Fibroblast of lung (primary cell): Measurements from ENCODE around the gene SPRED2. TPM values are rescaled to one million over a fixed set of nuclear protein-coding genes. Genes with fewer than 3 reads are reported as not detected.

Experiments
- DNase-seq, 2 donors: peaks; one replicate each; pipeline versions ENCODE4 v3.0.0 to v3.0.0-alpha.2; 2010; ENCODE audit warnings: low read depth in 2 of 2
- H2AFZ ChIP-seq: 2 replicates; pipeline ENCODE4 v1.5.1; 2012; ENCODE audit warnings: low read length, control low read depth, inconsistent platforms
- H3K27ac ChIP-seq: 2 replicates; pipeline ENCODE4 v1.5.1; 2011; ENCODE audit warnings: low read length, control low read depth; ENCODE audit not compliant: insufficient read depth
- H3K27me3 ChIP-seq: 2 replicates; pipeline ENCODE4 v1.5.1; 2011; ENCODE audit warnings: mild to moderate bottlenecking, low read length; ENCODE audit not compliant: control insufficient read depth, insufficient read depth
- H3K36me3 ChIP-seq: 2 replicates; pipeline ENCODE4 v1.5.1; 2011; ENCODE audit warnings: low read length; ENCODE audit not compliant: control insufficient read depth, insufficient read depth
- H3K4me1 ChIP-seq: 2 replicates; pipeline ENCODE4 v1.5.1; 2011; ENCODE audit warnings: low read length; ENCODE audit not compliant: control insufficient read depth, insufficient read depth; ENCODE audit errors: extremely low read depth
- H3K4me2 ChIP-seq: 2 replicates; pipeline ENCODE4 v1.5.1; 2011; ENCODE audit warnings: low read length, control low read depth; ENCODE audit not compliant: insufficient read depth; ENCODE audit errors: extremely low read depth
- H3K4me3 ChIP-seq, 4 experiments: fragments of 200-600 bp in 1 of 4; sonication (generic) in 1 of 4; replicated peaks in 1 of 4; 2 replicates each; pipeline ENCODE4 v1.5.1; 2011 to 2016; ENCODE audit warnings: low read length in 4 of 4, low read depth in 3 of 4, mild to moderate bottlenecking in 3 of 4, control low read depth in 2 of 4, inconsistent platforms in 1 of 4, mixed read lengths in 1 of 4; ENCODE audit not compliant: insufficient read depth in 1 of 4; ENCODE audit errors: control extremely low read depth in 1 of 4
- H3K79me2 ChIP-seq: 2 replicates; pipeline ENCODE4 v1.5.1; 2012; ENCODE audit warnings: mild to moderate bottlenecking, low read length, inconsistent platforms; ENCODE audit not compliant: control insufficient read depth, insufficient read depth
- H3K9ac ChIP-seq: 2 replicates; pipeline ENCODE4 v1.5.1; 2011; ENCODE audit warnings: mild to moderate bottlenecking, low read length, control low read depth; ENCODE audit not compliant: insufficient read depth
- H3K9me3 ChIP-seq: 2 replicates; pipeline ENCODE4 v1.5.1; 2012; ENCODE audit warnings: low read depth, low read length; ENCODE audit not compliant: control insufficient read depth, insufficient read depth
- H4K20me1 ChIP-seq: 2 replicates; pipeline ENCODE4 v1.5.1; 2011; ENCODE audit warnings: low read length; ENCODE audit not compliant: control insufficient read depth, insufficient read depth; ENCODE audit errors: extremely low read depth
- CTCF ChIP-seq, 2 donors: IDR thresholded peaks in 1 of 2; conservative IDR thresholded peaks in 1 of 2; 1 replicate in 1 of 2; 2 replicates in 1 of 2; pipeline ENCODE4 v1.5.1; 2011 to 2012; ENCODE audit warnings: low read length in 2 of 2, control low read depth in 1 of 2, inconsistent platforms in 1 of 2, low read depth in 1 of 2, mild to moderate bottlenecking in 1 of 2
- EZH2 ChIP-seq: IDR thresholded peaks from 2 replicates; pipeline ENCODE4 v1.5.1; 2012; ENCODE audit warnings: low read length, control low read depth, mild to moderate bottlenecking; ENCODE audit errors: missing control alignments
- polyA plus RNA-seq, 2 donors: library from polyadenylated mRNA; depleted of rRNA in 1 of 2; stranded (reverse) in 1 of 2; unstranded in 1 of 2; fragments of >200 nt; gene quantifications; 2 replicates each; pipeline ENCODE4 v1.2.1, GENCODE V29; 2011 to 2012; ENCODE audit warnings: missing spikeins in 1 of 2
- total RNA-seq: library from RNA; depleted of rRNA; stranded (reverse); fragments of >200 nt; gene quantifications from 2 replicates; pipeline ENCODE4 v1.2.1, GENCODE V29; 2014

Gene SPRED2
- total and polyA plus RNA-seq, 2 donors (not counting 1 experiment from before 2014, with no cell fraction given), result 9.4 to 26.1 TPM

GRCh38 chr2:65450810-65451209 lies 18.4 kb upstream of the SPRED2 start:
- DNase-seq, result no peak

DNA sequence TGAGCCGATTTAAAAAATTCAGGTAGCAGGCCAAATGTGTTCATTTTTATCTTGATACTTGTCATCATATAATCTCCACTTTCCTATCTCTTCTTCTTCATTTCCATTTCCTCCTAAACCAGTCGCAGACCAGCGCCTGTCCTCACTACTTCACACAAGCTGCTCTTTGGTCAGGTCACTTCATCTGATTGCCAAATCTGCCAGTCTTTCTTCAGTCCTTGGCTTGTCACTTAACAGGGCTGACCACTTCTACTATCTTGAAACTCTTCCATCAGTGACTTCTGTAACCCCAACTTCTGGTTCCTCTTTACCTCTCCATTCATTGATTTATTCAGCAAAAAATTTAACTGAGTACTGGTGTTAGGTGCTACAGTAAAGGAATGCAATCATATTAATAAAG lies 18.0 kb upstream of the SPRED2 start:
- Histone ChIP-seq H3K79me2 (no peaks in the 10 kb centered on the region), H3K9ac (no peak overlapping the region), H3K4me3 (no peak overlapping the region), H3K27me3 (no peaks in the 10 kb centered on the region), H3K9me3 (no peaks in the 10 kb centered on the region), H3K36me3 (no peaks in the 10 kb centered on the region), H2AFZ (no peak overlapping the region), H3K4me1 (no peaks in the 10 kb centered on the region), H3K27ac (no peak overlapping the region), H3K4me2 (no peak overlapping the region), H4K20me1 (no peaks in the 10 kb centered on the region)
- no peak for TF ChIP-seq EZH2
- TF ChIP-seq CTCF (conservative IDR thresholded peaks at IDR 0.05 in 1 of 2, IDR thresholded peaks at IDR 0.05 in 1 of 2; ENCODE audit: low read depth in 1 of 2, low read length in 2 of 2), result no peak
- DNase-seq, result no peak

More at GRCh38 chr2:65450810-65451209, 18.4 kb upstream of the SPRED2 start:
- Histone ChIP-seq H3K79me2 (no peaks in the 10 kb centered on the region), H3K9ac (no peak overlapping the region), H3K4me2 (no peak overlapping the region), H3K36me3 (no peaks in the 10 kb centered on the region), H3K27ac (no peak overlapping the region), H3K9me3 (no peaks in the 10 kb centered on the region), H3K4me1 (peaks cover 1% of the 10 kb centered on the region), H4K20me1 (no peaks in the 10 kb centered on the region), H3K27me3 (no peaks in the 10 kb centered on the region), H2AFZ (no peak overlapping the region), H3K4me3 (no peak overlapping the region)
- TF ChIP-seq EZH2, result no peak
- TF ChIP-seq CTCF (conservative IDR thresholded peaks at IDR 0.05 in 1 of 2, IDR thresholded peaks at IDR 0.05 in 1 of 2; ENCODE audit: low read depth in 1 of 2, low read length in 2 of 2), result no peak

DNA sequence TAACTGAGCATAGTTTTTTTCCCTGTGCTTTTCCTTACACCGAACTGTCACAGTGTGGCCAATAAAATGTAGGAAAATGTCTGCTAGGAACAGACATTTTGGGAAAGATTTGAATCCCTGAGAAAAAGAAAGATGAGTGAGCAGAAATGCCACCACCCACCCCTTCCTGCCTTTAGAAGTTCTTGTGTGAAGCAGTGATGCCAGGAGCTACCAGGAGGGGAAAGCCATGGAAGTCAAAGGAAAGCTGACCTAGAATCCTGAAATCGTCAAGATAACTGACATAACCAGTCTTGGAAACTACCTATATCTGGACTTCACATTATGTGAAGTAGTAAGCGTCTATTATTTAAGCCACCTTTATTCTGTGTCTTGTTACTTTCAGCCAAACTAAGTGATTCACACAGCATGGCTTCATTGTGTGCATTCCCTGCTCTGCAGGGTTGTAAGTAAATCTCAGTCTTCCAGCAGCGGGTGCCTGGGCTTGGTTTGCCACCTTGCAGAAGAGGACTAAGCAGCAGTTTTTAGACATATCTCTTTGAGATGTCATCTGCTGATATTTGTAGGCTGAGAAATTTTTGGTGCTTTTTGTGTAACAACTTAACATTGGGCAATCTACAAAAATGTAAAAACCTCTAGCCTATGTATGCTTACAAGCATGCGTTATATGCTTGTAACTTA lies 11.2 kb upstream of the SPRED2 start:
- no peak overlapping the region for H3K27ac ChIP-seq
- no peaks in the 10 kb centered on the region for H3K4me1 ChIP-seq
- no peaks in the 10 kb centered on the region for H3K36me3 ChIP-seq
- H4K20me1 ChIP-seq, result no peaks in the 10 kb centered on the region
- H3K4me3 ChIP-seq, result no peak overlapping the region
- no peak for TF ChIP-seq CTCF (conservative IDR thresholded peaks at IDR 0.05 in 1 of 2, IDR thresholded peaks at IDR 0.05 in 1 of 2; ENCODE audit: low read depth in 1 of 2, low read length in 2 of 2)
- no peak for TF ChIP-seq EZH2
- no peak overlapping the region for H3K4me2 ChIP-seq
- H3K9me3 ChIP-seq, result no peaks in the 10 kb centered on the region
- H3K9ac ChIP-seq, result no peak overlapping the region
- no peaks in the 10 kb centered on the region for H3K27me3 ChIP-seq
- no peaks in the 10 kb centered on the region for H3K79me2 ChIP-seq
- no peak for DNase-seq
- no peak overlapping the region for H2AFZ ChIP-seq
